ENCODE measurements around the gene SYNDIG1. TPM values are rescaled to one million over a fixed set of nuclear protein-coding genes. Genes with fewer than 3 reads are reported as not detected.

Gene SYNDIG1
- polyA plus RNA-seq, 4 donors, result 0.90 to 2.0 (median 1.9) TPM; not detected in 1

- no peak for FAIRE-seq
- no peaks in the 10 kb centered on the region for H3K4me1 ChIP-seq (ENCODE audit: control insufficient read depth in 3 of 3, insufficient read depth in 2 of 3, low read depth in 1 of 3, low read length in 2 of 3)
- 84 to 86% (median 85%) methylated on average over 8 of the region's 8 CpGs for WGBS, 3 donors
- H3K27me3 ChIP-seq (ENCODE audit: control insufficient read depth in 3 of 3, insufficient read depth in 3 of 3, low read length in 3 of 3), result no peaks in the 10 kb centered on the region
- DNase-seq, result no peak
- H3K9me3 ChIP-seq (ENCODE audit: control insufficient read depth in 2 of 2, insufficient read depth in 1 of 2, low read depth in 1 of 2, low read length in 1 of 2), result no peaks in the 10 kb centered on the region
- H3K36me3 ChIP-seq (ENCODE audit: control insufficient read depth in 3 of 3, insufficient read depth in 2 of 3, low read depth in 1 of 3, low read length in 3 of 3), result no peaks in the 10 kb centered on the region
- H3K4me3 ChIP-seq (ENCODE audit: low read depth in 1 of 3, low read length in 3 of 3), result no peak overlapping the region
- no peak overlapping the region for H3K27ac ChIP-seq (ENCODE audit: low read depth in 1 of 3, low read length in 2 of 3)
Observed at GRCh38 chr20:24615353-24615752, 145.9 kb downstream of the SYNDIG1 start.

GRCh38 chr20:24616258-24617079 lies 147.0 kb downstream of the SYNDIG1 start:
- no peaks in the 10 kb centered on the region for H3K27me3 ChIP-seq (ENCODE audit: control insufficient read depth in 3 of 3, insufficient read depth in 3 of 3, low read length in 3 of 3)
- no peaks in the 10 kb centered on the region for H3K4me1 ChIP-seq (ENCODE audit: control insufficient read depth in 3 of 3, insufficient read depth in 2 of 3, low read depth in 1 of 3, low read length in 2 of 3)
- no peaks in the 10 kb centered on the region for H3K36me3 ChIP-seq (ENCODE audit: control insufficient read depth in 3 of 3, insufficient read depth in 2 of 3, low read depth in 1 of 3, low read length in 3 of 3)
- FAIRE-seq, result no peak
- DNase-seq, result no peak
- WGBS, 3 donors, result 73 to 85% (median 74%) methylated on average over 19 of the region's 19 CpGs
- H3K27ac ChIP-seq (ENCODE audit: low read depth in 1 of 3, low read length in 2 of 3), result no peak overlapping the region
- H3K4me3 ChIP-seq (ENCODE audit: low read depth in 1 of 3, low read length in 3 of 3), result no peak overlapping the region
- H3K9me3 ChIP-seq (ENCODE audit: control insufficient read depth in 2 of 2, insufficient read depth in 1 of 2, low read depth in 1 of 2, low read length in 1 of 2), result no peaks in the 10 kb centered on the region

GRCh38 chr20:24617080-24617432 lies 147.6 kb downstream of the SYNDIG1 start:
- Histone ChIP-seq H3K9me3 (ENCODE audit: control insufficient read depth in 2 of 2, insufficient read depth in 1 of 2, low read depth in 1 of 2, low read length in 1 of 2) (no peaks in the 10 kb centered on the region), H3K27ac (ENCODE audit: low read depth in 1 of 3, low read length in 2 of 3) (no peak overlapping the region), H3K36me3 (ENCODE audit: control insufficient read depth in 3 of 3, insufficient read depth in 2 of 3, low read depth in 1 of 3, low read length in 3 of 3) (no peaks in the 10 kb centered on the region), H3K27me3 (ENCODE audit: control insufficient read depth in 3 of 3, insufficient read depth in 3 of 3, low read length in 3 of 3) (no peaks in the 10 kb centered on the region), H3K4me1 (ENCODE audit: control insufficient read depth in 3 of 3, insufficient read depth in 2 of 3, low read depth in 1 of 3, low read length in 2 of 3) (no peaks in the 10 kb centered on the region), H3K4me3 (ENCODE audit: low read depth in 1 of 3, low read length in 3 of 3) (no peak overlapping the region)
- no peak for FAIRE-seq
- 82 to 88% (median 85%) methylated on average over 13 of the region's 13 CpGs for WGBS, 3 donors
- no peak for DNase-seq

GRCh38 chr20:24617757-24618450 lies 148.5 kb downstream of the SYNDIG1 start:
- WGBS, 3 donors, result 69 to 76% (median 72%) methylated on average over 20 to 21 of the region's 21 CpGs

GRCh38 chr20:24618739-24619138 lies 149.3 kb downstream of the SYNDIG1 start:
- Histone ChIP-seq H3K27me3 (ENCODE audit: control insufficient read depth in 3 of 3, insufficient read depth in 3 of 3, low read length in 3 of 3) (no peaks in the 10 kb centered on the region), H3K4me1 (ENCODE audit: control insufficient read depth in 3 of 3, insufficient read depth in 2 of 3, low read depth in 1 of 3, low read length in 2 of 3) (no peaks in the 10 kb centered on the region), H3K9me3 (ENCODE audit: control insufficient read depth in 2 of 2, insufficient read depth in 1 of 2, low read depth in 1 of 2, low read length in 1 of 2) (no peaks in the 10 kb centered on the region), H3K4me3 (ENCODE audit: low read depth in 1 of 3, low read length in 3 of 3) (no peak overlapping the region), H3K36me3 (ENCODE audit: control insufficient read depth in 3 of 3, insufficient read depth in 2 of 3, low read depth in 1 of 3, low read length in 3 of 3) (no peaks in the 10 kb centered on the region), H3K27ac (ENCODE audit: low read depth in 1 of 3, low read length in 2 of 3) (no peak overlapping the region)
- no peak for DNase-seq
- no peak for FAIRE-seq
- WGBS, 3 donors, result 37 to 83% (median 62%) methylated on average over 1 of the region's 1 CpG

More at GRCh38 chr20:24617757-24618450, 148.5 kb downstream of the SYNDIG1 start:
- DNase-seq, result no peak
- Histone ChIP-seq H3K4me3 (ENCODE audit: low read depth in 1 of 3, low read length in 3 of 3) (no peak overlapping the region), H3K36me3 (ENCODE audit: control insufficient read depth in 3 of 3, insufficient read depth in 2 of 3, low read depth in 1 of 3, low read length in 3 of 3) (no peaks in the 10 kb centered on the region), H3K27me3 (ENCODE audit: control insufficient read depth in 3 of 3, insufficient read depth in 3 of 3, low read length in 3 of 3) (no peaks in the 10 kb centered on the region), H3K27ac (ENCODE audit: low read depth in 1 of 3, low read length in 2 of 3) (no peak overlapping the region), H3K9me3 (ENCODE audit: control insufficient read depth in 2 of 2, insufficient read depth in 1 of 2, low read depth in 1 of 2, low read length in 1 of 2) (no peaks in the 10 kb centered on the region), H3K4me1 (ENCODE audit: control insufficient read depth in 3 of 3, insufficient read depth in 2 of 3, low read depth in 1 of 3, low read length in 2 of 3) (no peaks in the 10 kb centered on the region)
- FAIRE-seq, result no peak

- no peaks in the 10 kb centered on the region for H3K9me3 ChIP-seq (ENCODE audit: control insufficient read depth in 2 of 2, insufficient read depth in 1 of 2, low read depth in 1 of 2, low read length in 1 of 2)
- FAIRE-seq (no peak), DNase-seq (no peak)
- no peaks in the 10 kb centered on the region for H3K27me3 ChIP-seq (ENCODE audit: control insufficient read depth in 3 of 3, insufficient read depth in 3 of 3, low read length in 3 of 3)
- H3K27ac ChIP-seq (ENCODE audit: low read depth in 1 of 3, low read length in 2 of 3), result no peak overlapping the region
- H3K36me3 ChIP-seq (ENCODE audit: control insufficient read depth in 3 of 3, insufficient read depth in 2 of 3, low read depth in 1 of 3, low read length in 3 of 3), result no peaks in the 10 kb centered on the region
- no peaks in the 10 kb centered on the region for H3K4me1 ChIP-seq (ENCODE audit: control insufficient read depth in 3 of 3, insufficient read depth in 2 of 3, low read depth in 1 of 3, low read length in 2 of 3)
- WGBS, 3 donors, result 63 to 76% (median 67%) methylated on average over 3 of the region's 3 CpGs
- H3K4me3 ChIP-seq (ENCODE audit: low read depth in 1 of 3, low read length in 3 of 3), result no peak overlapping the region
Observed at GRCh38 chr20:24619212-24619611, 149.8 kb downstream of the SYNDIG1 start.

GRCh38 chr20:24620937-24621519 lies 151.6 kb downstream of the SYNDIG1 start:
- FAIRE-seq (no peak), DNase-seq (no peak)
- Histone ChIP-seq H3K9me3 (ENCODE audit: control insufficient read depth in 2 of 2, insufficient read depth in 1 of 2, low read depth in 1 of 2, low read length in 1 of 2) (no peaks in the 10 kb centered on the region), H3K36me3 (ENCODE audit: control insufficient read depth in 3 of 3, insufficient read depth in 2 of 3, low read depth in 1 of 3, low read length in 3 of 3) (no peaks in the 10 kb centered on the region), H3K27ac (ENCODE audit: low read depth in 1 of 3, low read length in 2 of 3) (no peak overlapping the region), H3K4me1 (ENCODE audit: control insufficient read depth in 3 of 3, insufficient read depth in 2 of 3, low read depth in 1 of 3, low read length in 2 of 3) (no peaks in the 10 kb centered on the region), H3K27me3 (ENCODE audit: control insufficient read depth in 3 of 3, insufficient read depth in 3 of 3, low read length in 3 of 3) (no peaks in the 10 kb centered on the region), H3K4me3 (ENCODE audit: low read depth in 1 of 3, low read length in 3 of 3) (no peak overlapping the region)
- WGBS, 3 donors, result 46 to 61% (median 52%) methylated on average over 1 of the region's 1 CpG

- FAIRE-seq, result no peak
- WGBS, 3 donors, result 69 to 77% (median 73%) methylated on average over 3 of the region's 3 CpGs
- Histone ChIP-seq H3K4me3 (ENCODE audit: low read depth in 1 of 3, low read length in 3 of 3) (no peak overlapping the region), H3K27ac (ENCODE audit: low read depth in 1 of 3, low read length in 2 of 3) (no peak overlapping the region), H3K4me1 (ENCODE audit: control insufficient read depth in 3 of 3, insufficient read depth in 2 of 3, low read depth in 1 of 3, low read length in 2 of 3) (no peaks in the 10 kb centered on the region), H3K27me3 (ENCODE audit: control insufficient read depth in 3 of 3, insufficient read depth in 3 of 3, low read length in 3 of 3) (no peaks in the 10 kb centered on the region), H3K9me3 (ENCODE audit: control insufficient read depth in 2 of 2, insufficient read depth in 1 of 2, low read depth in 1 of 2, low read length in 1 of 2) (no peaks in the 10 kb centered on the region), H3K36me3 (ENCODE audit: control insufficient read depth in 3 of 3, insufficient read depth in 2 of 3, low read depth in 1 of 3, low read length in 3 of 3) (no peaks in the 10 kb centered on the region)
- no peak for DNase-seq
Observed at GRCh38 chr20:24622856-24623255, 153.4 kb downstream of the SYNDIG1 start.

All from small intestine (tissue), 7 donors.